OCI-LY7 (cell line): ENCODE results near the gene TLE4.

Experiments used
- CTCF ChIP-seq: fragments of 200-600 bp; sonication (generic); conservative IDR thresholded peaks from 2 replicates; pipeline ENCODE4 v1.5.1; 2014; ENCODE audit warnings: mild to moderate bottlenecking, antibody characterized with exemption, low read length, moderate library complexity, mixed read lengths
- EZH2phosphoT487 ChIP-seq: fragments of 200-600 bp; sonication (generic); IDR thresholded peaks from 2 replicates; pipeline ENCODE4 v1.6.1; 2018; ENCODE audit warnings: low read depth, borderline replicate concordance, mild to moderate bottlenecking, mixed run types, antibody characterized with exemption, low read length, moderate library complexity, mixed read lengths

GRCh38 chr9:79663878-79664277 lies 92.1 kb downstream of the TLE4 start:
- TF ChIP-seq CTCF, result no peak
- TF ChIP-seq EZH2phosphoT487, result no peak
